Measurements from ENCODE around the gene TARS3. TPM values are rescaled to one million over a fixed set of nuclear protein-coding genes. Genes with fewer than 3 reads are reported as not detected.

TARS3 gene
- total and polyA plus RNA-seq, 11 donors, result 8.3 to 44.3 (median 32.5) TPM

- intact Hi-C loops (cut with DNase I), result loop anchor here in 3 of 10 donors (5.0 to 10.0 kb wide), 3 partner anchors 72 to 430 kb away; partner anchors contain the start of genes SNRPA1 (in 1 of the 3) and TM2D3 (in 1 of the 3)
- 23 to 39% (median 29%) methylated on average over 8 of the region's 8 CpGs for WGBS, 4 donors
- Histone ChIP-seq H3K4me1 (peaks cover 0 to 16% (median 5%) of the 10 kb centered on the region in 12 donors), H3K9me3 (no peaks in the 10 kb centered on the region), H3K27me3 (no peaks in the 10 kb centered on the region), H3K27ac (peak overlapping the region in 10 of 12 donors; percentile 7 to 94 (median 53)), H3K36me3 (peaks cover 0 to 28% (median 24%) of the 10 kb centered on the region in 9 donors), H3K4me3 (peak overlapping the region in 10 of 12 donors; percentile 71 to 98 (median 83))
- TF ChIP-seq, protein P1, sequence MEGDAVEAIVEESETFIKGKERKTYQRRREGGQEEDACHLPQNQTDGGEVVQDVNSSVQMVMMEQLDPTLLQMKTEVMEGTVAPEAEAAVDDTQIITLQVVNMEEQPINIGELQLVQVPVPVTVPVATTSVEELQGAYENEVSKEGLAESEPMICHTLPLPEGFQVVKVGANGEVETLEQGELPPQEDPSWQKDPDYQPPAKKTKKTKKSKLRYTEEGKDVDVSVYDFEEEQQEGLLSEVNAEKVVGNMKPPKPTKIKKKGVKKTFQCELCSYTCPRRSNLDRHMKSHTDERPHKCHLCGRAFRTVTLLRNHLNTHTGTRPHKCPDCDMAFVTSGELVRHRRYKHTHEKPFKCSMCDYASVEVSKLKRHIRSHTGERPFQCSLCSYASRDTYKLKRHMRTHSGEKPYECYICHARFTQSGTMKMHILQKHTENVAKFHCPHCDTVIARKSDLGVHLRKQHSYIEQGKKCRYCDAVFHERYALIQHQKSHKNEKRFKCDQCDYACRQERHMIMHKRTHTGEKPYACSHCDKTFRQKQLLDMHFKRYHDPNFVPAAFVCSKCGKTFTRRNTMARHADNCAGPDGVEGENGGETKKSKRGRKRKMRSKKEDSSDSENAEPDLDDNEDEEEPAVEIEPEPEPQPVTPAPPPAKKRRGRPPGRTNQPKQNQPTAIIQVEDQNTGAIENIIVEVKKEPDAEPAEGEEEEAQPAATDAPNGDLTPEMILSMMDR (IDR thresholded peaks at IDR 0.05), result no peak
- TF ChIP-seq POLR2A (IDR thresholded peaks at IDR 0.05), result no peak
- no peak for ATAC-seq
- no peak for DNase-seq
Measured at GRCh38 chr15:101724675-101725005, 367 bp upstream of the TARS3 start.

DNA sequence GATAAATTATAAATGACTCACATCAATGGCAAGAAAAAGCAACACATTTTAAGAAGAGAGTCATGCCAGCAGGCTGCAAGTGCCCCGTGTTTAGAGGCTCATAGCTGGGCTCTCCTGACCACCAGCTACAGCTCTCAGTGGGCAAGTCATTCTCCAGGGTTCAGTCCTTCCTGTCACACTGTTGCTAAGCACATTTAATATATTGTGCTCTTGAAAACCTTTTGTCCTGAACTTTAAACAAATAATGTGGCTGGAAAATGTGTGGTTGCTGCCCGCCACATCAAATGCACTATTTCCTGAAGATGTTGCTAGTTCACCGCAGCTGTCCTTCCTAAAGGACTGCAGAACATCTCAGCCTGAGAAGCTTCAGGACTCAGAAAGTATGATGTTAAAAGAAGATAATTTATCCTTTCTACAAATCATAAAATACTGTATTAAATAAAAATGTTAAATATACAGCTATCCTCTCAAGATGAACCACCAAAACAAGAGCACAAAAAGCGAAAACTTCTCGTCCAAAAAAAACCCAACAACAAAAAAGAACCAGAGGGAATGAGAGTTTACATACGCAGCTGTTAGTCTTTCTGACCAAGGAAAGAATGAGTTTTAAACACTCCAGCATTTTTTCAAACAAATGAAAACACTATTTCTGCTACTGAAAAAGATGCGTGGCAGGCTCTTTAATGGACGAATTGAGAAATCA, 951 bp downstream of the TARS3 start:
- no peak for ATAC-seq
- intact Hi-C loops (cut with DNase I), result loop anchor here in 3 of 10 donors (5.0 to 10.0 kb wide), 3 partner anchors 71 to 429 kb away; partner anchors contain the start of genes SNRPA1 (in 1 of the 3) and TM2D3 (in 1 of the 3)
- H3K27ac ChIP-seq, result peak overlapping the region; percentile 62 to 94 (median 88)
- 11 to 19% (median 14%) methylated on average over 8 of the region's 8 CpGs for WGBS, 4 donors
- H3K4me3 ChIP-seq, result peak overlapping the region; percentile 71 to 98 (median 83)
- DNase-seq, result no peak
- H3K4me1 ChIP-seq, result peaks cover 0 to 16% (median 5%) of the 10 kb centered on the region in 12 donors
- TF ChIP-seq, protein P1 (IDR thresholded peaks at IDR 0.05), result no peak
- TF ChIP-seq POLR2A (IDR thresholded peaks at IDR 0.05), result no peak
- peaks cover 0 to 41% (median 35%) of the 10 kb centered on the region in 9 donors for H3K36me3 ChIP-seq
- no peaks in the 10 kb centered on the region for H3K27me3 ChIP-seq
- no peaks in the 10 kb centered on the region for H3K9me3 ChIP-seq

DNA sequence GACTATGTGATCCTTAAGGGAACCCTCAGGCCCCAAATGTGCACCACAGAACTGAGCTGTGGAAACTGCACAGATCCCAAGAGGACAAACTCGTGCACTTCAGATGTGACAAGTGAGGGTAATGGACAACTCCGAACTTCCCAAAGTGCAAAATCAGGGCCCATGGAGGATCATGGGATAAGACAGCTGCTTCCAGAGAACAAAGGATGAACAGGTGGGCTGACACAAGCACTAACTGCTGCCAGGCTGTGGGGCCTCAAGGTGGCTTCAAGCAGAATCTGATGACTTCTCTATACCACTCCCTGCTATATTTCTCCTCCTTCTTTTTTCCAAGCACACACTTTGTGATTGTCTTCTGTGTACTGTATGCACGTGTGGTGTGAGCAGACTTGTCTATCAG, 5.4 kb downstream of the TARS3 start:
- ATAC-seq, result no peak
- no peaks in the 10 kb centered on the region for H3K27me3 ChIP-seq
- 84 to 94% (median 87%) methylated on average over 3 of the region's 3 CpGs for WGBS, 4 donors
- H3K4me1 ChIP-seq, result peaks cover 0 to 12% (median 5%) of the 10 kb centered on the region in 12 donors
- intact Hi-C loops (cut with DNase I), result no loop called here
- DNase-seq, result no peak
- H3K9me3 ChIP-seq, result no peaks in the 10 kb centered on the region
- H3K36me3 ChIP-seq, result peaks cover 0 to 77% (median 45%) of the 10 kb centered on the region in 9 donors
- TF ChIP-seq POLR2A (IDR thresholded peaks at IDR 0.05), result no peak
- TF ChIP-seq, protein P1 (IDR thresholded peaks at IDR 0.05), result no peak
- H3K4me3 ChIP-seq, result no peak overlapping the region
- H3K27ac ChIP-seq, result no peak overlapping the region

GRCh38 chr15:101712078-101712477, 12.2 kb downstream of the TARS3 start:
- H3K27ac ChIP-seq, result no peak overlapping the region
- no peaks in the 10 kb centered on the region for H3K9me3 ChIP-seq
- intact Hi-C loops (cut with DNase I), result no loop called here
- no peak for TF ChIP-seq POLR2A (IDR thresholded peaks at IDR 0.05)
- TF ChIP-seq, protein P1 (IDR thresholded peaks at IDR 0.05), result no peak
- 68 to 80% (median 75%) methylated on average over 6 of the region's 6 CpGs for WGBS, 4 donors
- ATAC-seq, result no peak
- H3K27me3 ChIP-seq, result no peaks in the 10 kb centered on the region
- peaks cover 0 to 93% (median 60%) of the 10 kb centered on the region in 9 donors for H3K36me3 ChIP-seq
- peaks cover 0 to 5% (median 0%) of the 10 kb centered on the region in 12 donors for H3K4me1 ChIP-seq
- no peak overlapping the region for H3K4me3 ChIP-seq
- DNase-seq, result no peak

Data from heart left ventricle (tissue), 16 donors.